Body of pancreas (tissue), 4 donors: ENCODE results near the gene ARID3A. TPM values are rescaled to one million over a fixed set of nuclear protein-coding genes. Genes with fewer than 3 reads are reported as not detected.
A peak's percentile ranks its signal among the peaks of the same experiment; 100 is the strongest.

Experiments used
- ATAC-seq: fragments of 150-250 bp; one replicate; pipeline ENCODE4 v1.9.1; 2016
- DNase-seq, 4 donors: peaks; one replicate each; pipeline ENCODE4 v3.0.0-alpha.2; 2019
- H3K27ac ChIP-seq, 4 donors: fragments of 200-600 bp; sonication (generic); 1 replicate in 3 of 4; 2 replicates in 1 of 4; pipeline versions ENCODE4 v1.5.1 to v1.6.1; 2016 to 2019; ENCODE audit warnings: mild to moderate bottlenecking in 1 of 4, mixed read lengths in 1 of 4, moderate library complexity in 1 of 4
- H3K27me3 ChIP-seq, 2 donors: fragments of 200-600 bp; sonication (generic); one replicate each; pipeline ENCODE4 v1.6.0; 2016; ENCODE audit warnings: mild to moderate bottlenecking in 1 of 2
- H3K36me3 ChIP-seq, 2 donors: fragments of 200-600 bp; sonication (generic); replicated peaks in 1 of 2; 2 replicates each; pipeline ENCODE4 v1.5.1; 2016; ENCODE audit warnings: low read depth in 2 of 2; ENCODE audit not compliant: insufficient read depth in 1 of 2
- H3K4me1 ChIP-seq: fragments of 200-600 bp; sonication (generic); one replicate; pipeline ENCODE4 v1.6.0; 2016
- H3K4me3 ChIP-seq, 2 donors: fragments of 200-600 bp; sonication (generic); 1 replicate in 1 of 2; 2 replicates in 1 of 2; pipeline ENCODE4 v1.5.1; 2016 to 2019
- H3K9me3 ChIP-seq, 3 donors: fragments of 200-600 bp; sonication (generic); 1 replicate in 2 of 3; 2 replicates in 1 of 3; pipeline ENCODE4 v1.5.1; 2016
- POLR2A ChIP-seq, 3 donors: fragments of 450-650 bp; IDR thresholded peaks; one replicate each; pipeline ENCODE4 v1.6.1; 2016; ENCODE audit warnings: antibody characterized with exemption in 3 of 3, mild to moderate bottlenecking in 2 of 3
- WGBS, 2 donors: methylation state at CpG; one replicate each; pipeline ENCODE4 v1.1.5; 2017; 5-methylcytosine and 5-hydroxymethylcytosine counted together
- intact Hi-C: fragments of 100-400 bp; cut with DNase I; formaldehyde crosslinking; loops from one replicate; pipeline ENCODE4 v1.15.1; 2023
- total RNA-seq, 2 donors: library from RNA; depleted of rRNA; stranded (reverse); fragments of >200 nt; gene quantifications; one replicate each; pipeline ENCODE4 v1.1.0, GENCODE V29; 2016
- TF ChIP-seq, protein P1 (sequence below), 7 experiments: fragments of 450-650 bp in 4 of 7; fragments of 200-600 bp in 3 of 7; sonication (generic) in 3 of 7; IDR thresholded peaks; one replicate each; pipeline ENCODE4 v1.5.1; 2016 to 2019; ENCODE audit warnings: antibody characterized with exemption in 7 of 7

The ARID3A gene
- total RNA-seq, 2 donors from 2014 or later = 3.1 to 5.9 TPM

DNA sequence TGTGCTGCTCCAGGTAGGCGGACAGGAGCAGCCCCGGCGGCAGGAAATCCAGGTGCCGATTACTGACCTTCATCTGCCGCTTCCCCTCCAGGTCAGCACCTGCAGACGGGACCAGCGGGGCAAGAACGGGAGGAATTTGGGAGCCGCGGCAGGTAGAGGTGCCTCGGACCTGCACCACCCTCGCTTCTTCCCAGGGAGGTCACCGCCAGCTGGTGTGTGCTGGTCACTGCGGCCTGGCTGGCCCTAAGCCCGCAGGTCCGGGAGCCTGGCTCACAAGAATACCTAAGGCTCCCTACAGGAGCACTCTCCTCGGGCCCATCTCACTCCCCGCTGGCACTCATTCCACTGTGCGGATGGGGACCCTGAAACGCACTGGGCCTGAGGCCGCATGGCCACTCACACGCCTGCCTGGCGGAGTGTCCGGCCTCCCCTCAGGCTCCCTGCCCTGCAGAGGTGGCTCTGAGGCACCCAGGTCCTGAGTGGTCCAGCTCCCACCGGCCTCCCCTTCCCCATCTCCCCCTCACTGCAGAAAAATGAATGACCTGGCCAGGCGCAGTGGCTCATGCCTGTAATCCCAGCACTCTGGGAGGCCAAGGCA lies 28.3 kb upstream of the ARID3A start:
- Histone ChIP-seq H3K9me3 (no peaks in the 10 kb centered on the region), H3K27me3 (no peaks in the 10 kb centered on the region), H3K36me3 (peaks cover 0 to 4% of the 10 kb centered on the region in 2 donors), H3K4me1 (peaks cover 7% of the 10 kb centered on the region), H3K27ac (no peak overlapping the region), H3K4me3 (no peak overlapping the region)
- no peak for DNase-seq
- TF ChIP-seq POLR2A (IDR thresholded peaks at IDR 0.05) = no peak
- TF ChIP-seq, protein P1, sequence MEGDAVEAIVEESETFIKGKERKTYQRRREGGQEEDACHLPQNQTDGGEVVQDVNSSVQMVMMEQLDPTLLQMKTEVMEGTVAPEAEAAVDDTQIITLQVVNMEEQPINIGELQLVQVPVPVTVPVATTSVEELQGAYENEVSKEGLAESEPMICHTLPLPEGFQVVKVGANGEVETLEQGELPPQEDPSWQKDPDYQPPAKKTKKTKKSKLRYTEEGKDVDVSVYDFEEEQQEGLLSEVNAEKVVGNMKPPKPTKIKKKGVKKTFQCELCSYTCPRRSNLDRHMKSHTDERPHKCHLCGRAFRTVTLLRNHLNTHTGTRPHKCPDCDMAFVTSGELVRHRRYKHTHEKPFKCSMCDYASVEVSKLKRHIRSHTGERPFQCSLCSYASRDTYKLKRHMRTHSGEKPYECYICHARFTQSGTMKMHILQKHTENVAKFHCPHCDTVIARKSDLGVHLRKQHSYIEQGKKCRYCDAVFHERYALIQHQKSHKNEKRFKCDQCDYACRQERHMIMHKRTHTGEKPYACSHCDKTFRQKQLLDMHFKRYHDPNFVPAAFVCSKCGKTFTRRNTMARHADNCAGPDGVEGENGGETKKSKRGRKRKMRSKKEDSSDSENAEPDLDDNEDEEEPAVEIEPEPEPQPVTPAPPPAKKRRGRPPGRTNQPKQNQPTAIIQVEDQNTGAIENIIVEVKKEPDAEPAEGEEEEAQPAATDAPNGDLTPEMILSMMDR (IDR thresholded peaks at IDR 0.05) = no peak
- intact Hi-C loops = no loop called here
- no peak for ATAC-seq
- WGBS, 2 donors = 89 to 90% methylated on average over 12 to 26 of the region's 26 CpGs

DNA sequence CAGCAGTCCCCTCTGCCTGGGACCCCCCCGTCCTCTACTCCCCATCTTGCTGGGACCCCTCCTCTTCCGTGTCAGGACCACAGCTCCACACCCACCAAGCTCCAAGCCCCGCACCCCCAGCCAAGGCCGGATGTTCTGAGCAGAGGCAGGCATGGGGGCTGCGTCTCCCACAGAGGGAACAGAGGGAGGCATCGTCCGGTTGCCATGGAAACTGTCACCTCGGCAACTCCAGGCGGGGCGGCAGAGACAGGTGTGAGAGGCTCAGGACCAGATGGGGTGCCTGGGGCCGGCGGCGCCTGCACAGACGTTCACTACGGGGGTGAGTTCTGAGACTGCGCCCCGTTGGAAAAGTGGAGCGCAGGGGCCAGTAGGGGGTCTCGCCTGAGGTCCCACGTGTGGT lies 27.2 kb upstream of the ARID3A start:
- DNase-seq = peak in 2 of 4 donors; percentile 54 to 55
- TF ChIP-seq, protein P1 (IDR thresholded peaks at IDR 0.05) = no peak
- no peak for TF ChIP-seq POLR2A (IDR thresholded peaks at IDR 0.05)
- WGBS, 2 donors = 80 to 94% methylated on average over 12 to 20 of the region's 20 CpGs
- no peaks in the 10 kb centered on the region for H3K9me3 ChIP-seq
- H3K4me1 ChIP-seq = peaks cover 7% of the 10 kb centered on the region
- no peaks in the 10 kb centered on the region for H3K27me3 ChIP-seq
- H3K36me3 ChIP-seq = peaks cover 0 to 4% of the 10 kb centered on the region in 2 donors
- ATAC-seq = no peak
- H3K27ac ChIP-seq = no peak overlapping the region
- intact Hi-C loops = no loop called here
- H3K4me3 ChIP-seq = no peak overlapping the region

DNA sequence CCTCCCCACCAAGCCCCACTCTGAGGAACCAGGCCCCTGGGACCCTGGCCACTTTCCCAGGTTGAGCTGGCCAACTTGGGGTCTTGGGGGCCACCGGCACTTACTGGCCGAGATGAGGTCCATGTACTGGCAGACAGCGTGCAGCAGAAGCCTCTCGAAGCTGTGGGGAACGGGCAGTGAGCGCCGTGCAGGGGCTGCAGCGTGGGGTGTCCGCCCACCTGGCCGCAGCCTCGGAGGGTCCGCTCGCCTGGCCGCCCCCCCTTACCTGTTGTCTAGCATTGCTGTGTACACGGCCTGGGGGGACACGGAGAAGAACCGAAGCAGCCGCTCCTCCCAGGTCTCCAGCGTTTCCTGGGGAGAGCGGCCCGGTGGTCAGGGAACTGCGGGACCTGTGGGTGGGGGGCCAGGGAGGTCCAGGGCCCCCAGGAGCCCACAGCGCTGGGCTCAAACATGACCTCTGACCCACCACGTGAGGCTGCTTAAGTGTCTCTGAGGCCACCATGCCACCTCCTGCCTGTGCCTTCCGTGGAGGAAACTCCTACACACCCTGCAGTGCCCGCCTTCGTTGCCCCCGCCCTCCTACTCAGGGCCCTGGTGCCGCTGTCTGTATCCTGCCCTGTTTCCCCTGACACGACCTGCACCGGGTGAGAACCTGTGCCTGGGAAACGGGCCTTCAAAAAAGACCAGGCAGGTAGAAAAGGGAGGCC lies 26.3 kb upstream of the ARID3A start:
- DNase-seq (no peak), ATAC-seq (no peak)
- peaks cover 12% of the 10 kb centered on the region for H3K4me1 ChIP-seq
- no peaks in the 10 kb centered on the region for H3K27me3 ChIP-seq
- intact Hi-C loops = no loop called here
- no peak overlapping the region for H3K4me3 ChIP-seq
- no peaks in the 10 kb centered on the region for H3K9me3 ChIP-seq
- H3K36me3 ChIP-seq = peaks cover 0 to 4% of the 10 kb centered on the region in 2 donors
- H3K27ac ChIP-seq = no peak overlapping the region
- WGBS, 2 donors = 91% methylated on average over 12 to 29 of the region's 32 CpGs
- TF ChIP-seq, protein P1 (IDR thresholded peaks at IDR 0.05) = no peak
- TF ChIP-seq POLR2A (IDR thresholded peaks at IDR 0.05) = no peak

DNA sequence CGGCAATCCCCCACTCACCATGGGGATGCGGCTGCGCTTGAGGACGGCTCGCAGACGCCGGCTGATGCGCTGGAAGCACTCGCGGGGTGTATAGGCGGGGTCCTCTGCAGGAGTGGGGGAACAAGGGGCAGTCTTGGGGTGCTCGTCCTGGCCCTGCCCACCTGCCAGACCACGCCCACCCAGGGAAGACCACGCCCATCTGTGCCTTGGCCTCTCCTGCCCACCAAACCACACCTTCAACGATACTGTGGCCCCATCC lies 25.9 kb upstream of the ARID3A start:
- ATAC-seq = no peak
- peaks cover 0 to 4% of the 10 kb centered on the region in 2 donors for H3K36me3 ChIP-seq

More for the DNA sequence above, 25.9 kb upstream of the ARID3A start:
- Histone ChIP-seq H3K27ac (no peak overlapping the region), H3K9me3 (no peaks in the 10 kb centered on the region), H3K4me3 (no peak overlapping the region), H3K4me1 (peaks cover 12% of the 10 kb centered on the region), H3K27me3 (no peaks in the 10 kb centered on the region)
- intact Hi-C loops = no loop called here
- no peak for DNase-seq
- TF ChIP-seq POLR2A (IDR thresholded peaks at IDR 0.05) = no peak
- TF ChIP-seq, protein P1 (IDR thresholded peaks at IDR 0.05) = no peak
- 84 to 90% methylated on average over 14 to 15 of the region's 15 CpGs for WGBS, 2 donors
